Stimulated activated memory B cell treated with anti-CD40 and anti-IgM and Interleukin-4, amounts not matched to agents 10 μg/mL and 1 μg/mL and 100 μg/mL, for 72 hours (primary cell): ENCODE results near the gene S100A1.
A peak's percentile ranks its signal among the peaks of the same experiment; 100 is the strongest.
"Not testable (repeated sequence)": the region's sequence is repeated elsewhere in the genome, so short reads cannot be mapped to it uniquely, and the experiment has no call there.

Experiments
- ATAC-seq: fragments of 150-1000 bp; cut with Tn5 transposase; 2 replicates; pipeline ENCODE4 v1.10.0; 2021
- H3K27ac Mint-ChIP-seq: one replicate; pipeline ENCODE4 v1.8.0; 2022; ENCODE audit warnings: mild to moderate bottlenecking, mixed read lengths
- H3K27me3 Mint-ChIP-seq: one replicate; pipeline ENCODE4 v1.8.0; 2022; ENCODE audit warnings: mixed read lengths
- H3K36me3 Mint-ChIP-seq: one replicate; pipeline ENCODE4 v1.8.0; 2022; ENCODE audit warnings: mixed read lengths
- H3K4me1 Mint-ChIP-seq: one replicate; pipeline ENCODE4 v1.8.0; 2022; ENCODE audit warnings: mixed read lengths
- H3K4me3 Mint-ChIP-seq: one replicate; pipeline ENCODE4 v1.8.0; 2022; ENCODE audit warnings: mild to moderate bottlenecking, moderate library complexity, mixed read lengths
- H3K9me3 Mint-ChIP-seq: one replicate; pipeline ENCODE4 v1.8.0; 2022; ENCODE audit warnings: mixed read lengths

S100A1 gene

DNA sequence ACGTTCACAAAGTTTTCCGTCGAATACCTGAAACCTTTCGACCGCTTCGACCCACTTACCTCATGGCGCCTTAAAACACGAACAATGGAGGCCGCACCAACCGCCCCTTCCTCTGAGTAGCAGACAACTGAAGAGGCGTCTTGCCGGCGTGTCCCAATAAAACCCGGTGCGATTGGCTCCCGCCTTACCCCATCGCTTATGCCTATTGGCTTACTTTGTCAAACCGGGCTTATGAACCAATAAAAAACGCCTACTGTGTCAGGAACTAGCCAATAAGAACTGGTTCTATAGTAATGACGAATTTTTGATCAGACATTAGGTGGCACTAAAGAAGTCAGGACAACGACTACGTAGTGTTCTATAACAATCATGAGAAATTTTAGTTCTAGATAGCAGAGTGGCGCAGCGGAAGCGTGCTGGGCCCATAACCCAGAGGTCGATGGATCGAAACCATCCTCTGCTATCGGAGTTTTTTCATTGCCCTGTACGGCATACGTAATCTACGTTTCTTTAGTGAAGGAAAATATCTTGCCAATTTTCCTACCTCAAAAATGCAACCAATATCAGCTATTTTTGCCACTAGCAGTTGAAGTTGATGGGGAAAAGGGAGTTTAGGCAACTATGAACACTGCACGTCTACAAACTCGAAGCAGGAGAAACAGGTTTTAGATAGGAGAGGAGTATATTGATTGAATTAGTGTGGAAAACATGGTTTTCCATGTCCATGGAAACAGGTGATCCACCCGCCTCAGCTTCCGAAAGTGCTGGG, 42.8 kb downstream of the S100A1 start, which contains the start of gene ILF2:
Gene ILF2 (minus strand): TSS at position 135 of the 769 bp plus-strand sequence. CDS start 71 bp downstream, at position 64.
- H3K27me3 Mint-ChIP-seq = peaks cover 1% of the 10 kb centered on the region
- no peak within 1 kb of the TSS for H3K27ac Mint-ChIP-seq
- no peaks in the 10 kb centered on the region for H3K9me3 Mint-ChIP-seq
- peaks cover 41% of the 10 kb centered on the region for H3K36me3 Mint-ChIP-seq
- H3K4me3 Mint-ChIP-seq = no peak within 1 kb of the TSS
- peak; percentile 99 for ATAC-seq
- H3K4me1 Mint-ChIP-seq = peaks cover 12% of the 10 kb centered on the region

DNA sequence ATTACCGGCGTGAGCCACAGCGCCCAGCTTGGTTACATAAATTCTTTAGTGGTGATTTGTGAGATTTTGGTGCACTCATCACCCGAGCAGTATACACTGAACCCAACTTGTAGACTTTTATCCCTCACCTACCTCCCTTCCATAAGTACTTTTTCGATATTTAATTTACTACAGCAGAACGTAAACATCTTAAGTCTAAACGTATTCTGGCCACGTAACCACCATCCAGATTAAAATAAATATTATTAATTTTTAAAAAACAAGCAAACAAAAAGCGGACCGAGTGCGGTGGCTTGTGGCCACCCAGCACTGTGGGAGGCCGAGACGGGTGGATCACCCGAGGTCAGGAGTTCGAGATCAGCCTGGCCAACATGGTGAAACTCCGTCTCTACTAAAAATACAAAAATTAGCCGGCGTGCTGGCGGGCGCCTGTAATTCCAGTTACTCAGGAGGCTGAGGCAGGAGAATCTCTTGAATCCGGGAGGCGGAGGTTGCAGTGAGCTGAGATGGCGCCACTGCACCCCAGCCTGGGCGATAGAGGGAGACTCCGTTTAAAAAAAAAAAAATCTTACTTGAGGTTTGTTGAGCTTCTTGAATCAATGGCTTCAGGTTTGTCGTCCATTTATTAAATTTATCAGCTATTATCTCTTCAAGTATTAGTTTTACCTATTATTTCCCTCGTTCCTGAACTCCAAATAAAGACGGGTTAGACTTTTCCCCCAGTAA, 43.6 kb downstream of the S100A1 start:
- ATAC-seq = peak; percentile 59
- H3K4me3 Mint-ChIP-seq, H3K27ac Mint-ChIP-seq, H3K27me3 Mint-ChIP-seq, H3K9me3 Mint-ChIP-seq: not testable (repeated sequence)
- H3K36me3 Mint-ChIP-seq = peaks cover 33% of the 10 kb centered on the region
- H3K4me1 Mint-ChIP-seq = peaks cover 12% of the 10 kb centered on the region

DNA sequence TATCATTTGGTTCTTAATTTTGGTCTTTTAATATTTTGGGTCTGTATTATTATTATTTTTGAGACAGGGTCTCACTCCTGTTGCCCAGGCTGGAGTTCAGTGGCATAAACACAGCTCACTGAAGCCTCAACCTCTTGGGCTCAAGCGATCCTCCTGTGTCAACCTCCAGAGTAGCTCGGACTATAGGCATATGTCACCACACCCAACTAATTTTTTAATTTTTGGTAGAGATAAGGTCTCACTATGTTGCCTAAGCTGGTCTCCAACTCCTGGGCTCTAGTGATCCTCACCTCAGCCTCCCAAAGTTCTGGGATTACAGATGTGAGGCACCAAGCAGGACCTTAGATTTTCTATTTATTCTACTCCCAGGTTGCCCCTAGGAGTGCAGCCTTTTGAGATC, 45.3 kb downstream of the S100A1 start:
- Mint-ChIP-seq H3K36me3 (peaks cover 16% of the 10 kb centered on the region), H3K27ac (no peak overlapping the region), H3K27me3 (peaks cover 26% of the 10 kb centered on the region), H3K4me3 (peak overlapping the region; percentile 1), H3K4me1 (peaks cover 19% of the 10 kb centered on the region), H3K9me3 (no peaks in the 10 kb centered on the region)
- no peak for ATAC-seq

DNA sequence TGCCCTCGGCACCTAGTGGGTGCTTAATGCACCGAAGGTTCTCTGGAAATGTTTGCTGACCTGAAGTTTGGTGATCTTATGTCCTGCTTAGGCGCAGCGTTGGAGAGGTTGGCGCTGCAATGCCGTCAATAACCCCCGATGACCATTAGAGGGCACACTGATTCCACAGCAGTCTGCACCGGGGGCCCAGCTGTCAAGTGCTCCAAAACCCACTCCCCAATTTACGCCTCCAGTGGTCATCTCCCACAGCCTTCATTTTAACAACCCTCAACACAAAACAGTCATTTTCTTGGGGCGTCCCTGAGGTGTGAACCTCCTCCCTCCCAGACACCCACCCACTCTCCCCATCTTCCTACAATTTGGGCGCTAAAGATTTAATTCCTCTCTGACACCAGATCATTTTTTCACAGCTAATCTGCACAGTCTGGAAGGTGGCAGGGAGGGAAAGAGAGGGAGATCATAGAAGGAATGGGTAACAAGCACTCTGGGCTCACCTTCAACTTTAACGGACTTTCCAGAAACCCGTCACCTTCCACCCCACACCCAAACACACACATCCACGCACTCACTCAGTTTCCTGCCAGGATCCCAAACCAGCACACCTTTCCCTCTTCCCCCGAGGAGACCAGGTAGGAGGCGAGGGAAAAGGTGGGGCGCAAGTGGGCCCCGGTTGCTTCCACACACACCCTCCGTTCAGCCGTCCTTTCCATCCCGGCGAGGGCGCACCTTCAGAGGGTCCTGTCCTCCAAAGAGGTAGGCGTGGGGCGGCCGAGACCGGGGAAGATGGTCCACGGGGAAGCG, 49.7 kb downstream of the S100A1 start:
- H3K4me1 Mint-ChIP-seq = peaks cover 30% of the 10 kb centered on the region
- H3K27ac Mint-ChIP-seq = peak overlapping the region; percentile 77
- no peaks in the 10 kb centered on the region for H3K9me3 Mint-ChIP-seq
- peaks cover 57% of the 10 kb centered on the region for H3K27me3 Mint-ChIP-seq
- peak overlapping the region; percentile 83 for H3K4me3 Mint-ChIP-seq
- H3K36me3 Mint-ChIP-seq = peaks cover 7% of the 10 kb centered on the region
- ATAC-seq = peak; percentile 59

DNA sequence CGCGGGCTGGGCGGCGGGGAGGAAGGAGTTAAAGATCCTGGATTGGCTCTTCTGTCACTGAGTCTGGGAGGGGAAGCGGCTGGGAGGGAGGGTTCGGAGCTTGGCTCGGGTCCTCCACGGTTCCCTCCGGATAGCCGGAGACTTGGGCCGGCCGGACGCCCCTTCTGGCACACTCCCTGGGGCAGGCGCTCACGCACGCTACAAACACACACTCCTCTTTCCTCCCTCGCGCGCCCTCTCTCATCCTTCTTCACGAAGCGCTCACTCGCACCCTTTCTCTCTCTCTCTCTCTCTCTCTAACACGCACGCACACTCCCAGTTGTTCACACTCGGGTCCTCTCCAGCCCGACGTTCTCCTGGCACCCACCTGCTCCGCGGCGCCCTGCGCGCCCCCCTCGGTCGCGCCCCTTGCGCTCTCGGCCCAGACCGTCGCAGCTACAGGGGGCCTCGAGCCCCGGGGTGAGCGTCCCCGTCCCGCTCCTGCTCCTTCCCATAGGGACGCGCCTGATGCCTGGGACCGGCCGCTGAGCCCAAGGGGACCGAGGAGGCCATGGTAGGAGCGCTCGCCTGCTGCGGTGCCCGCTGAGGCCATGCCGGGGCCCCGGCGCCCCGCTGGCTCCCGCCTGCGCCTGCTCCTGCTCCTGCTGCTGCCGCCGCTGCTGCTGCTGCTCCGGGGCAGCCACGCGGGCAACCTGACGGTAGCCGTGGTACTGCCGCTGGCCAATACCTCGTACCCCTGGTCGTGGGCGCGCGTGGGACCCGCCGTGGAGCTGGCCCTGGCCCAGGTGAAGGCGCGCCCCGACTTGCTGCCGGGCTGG, 50.5 kb downstream of the S100A1 start, which contains the start of gene NPR1:
Gene NPR1 (plus strand): TSS at position 170 of the 818 bp plus-strand sequence. CDS start 421 bp downstream, at position 591.
- Mint-ChIP-seq H3K27ac (peak within 1 kb of the TSS; percentile 77), H3K27me3 (peaks cover 62% of the 10 kb centered on the region), H3K9me3 (no peaks in the 10 kb centered on the region), H3K4me3 (peak within 1 kb of the TSS; percentile 83), H3K36me3 (peaks cover 11% of the 10 kb centered on the region), H3K4me1 (peaks cover 30% of the 10 kb centered on the region)
- ATAC-seq = peak; percentile 59

DNA sequence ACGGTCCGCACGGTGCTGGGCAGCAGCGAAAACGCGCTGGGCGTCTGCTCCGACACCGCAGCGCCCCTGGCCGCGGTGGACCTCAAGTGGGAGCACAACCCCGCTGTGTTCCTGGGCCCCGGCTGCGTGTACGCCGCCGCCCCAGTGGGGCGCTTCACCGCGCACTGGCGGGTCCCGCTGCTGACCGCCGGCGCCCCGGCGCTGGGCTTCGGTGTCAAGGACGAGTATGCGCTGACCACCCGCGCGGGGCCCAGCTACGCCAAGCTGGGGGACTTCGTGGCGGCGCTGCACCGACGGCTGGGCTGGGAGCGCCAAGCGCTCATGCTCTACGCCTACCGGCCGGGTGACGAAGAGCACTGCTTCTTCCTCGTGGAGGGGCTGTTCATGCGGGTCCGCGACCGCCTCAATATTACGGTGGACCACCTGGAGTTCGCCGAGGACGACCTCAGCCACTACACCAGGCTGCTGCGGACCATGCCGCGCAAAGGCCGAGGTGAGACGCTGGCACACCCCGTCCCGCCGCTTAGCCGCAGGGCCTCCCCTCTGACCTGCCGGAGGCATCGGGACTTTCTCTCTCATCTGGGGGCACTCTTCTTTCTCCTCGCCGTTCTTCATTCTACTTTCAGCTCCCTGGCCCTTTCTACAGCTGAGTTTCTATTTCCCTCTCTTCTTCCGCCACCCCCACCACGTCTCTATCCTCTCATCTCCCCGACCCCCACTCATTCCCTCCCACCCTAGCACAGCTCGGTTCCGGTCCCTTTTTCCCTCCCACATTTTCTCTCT, 51.3 kb downstream of the S100A1 start:
- peaks cover 30% of the 10 kb centered on the region for H3K4me1 Mint-ChIP-seq

DNA sequence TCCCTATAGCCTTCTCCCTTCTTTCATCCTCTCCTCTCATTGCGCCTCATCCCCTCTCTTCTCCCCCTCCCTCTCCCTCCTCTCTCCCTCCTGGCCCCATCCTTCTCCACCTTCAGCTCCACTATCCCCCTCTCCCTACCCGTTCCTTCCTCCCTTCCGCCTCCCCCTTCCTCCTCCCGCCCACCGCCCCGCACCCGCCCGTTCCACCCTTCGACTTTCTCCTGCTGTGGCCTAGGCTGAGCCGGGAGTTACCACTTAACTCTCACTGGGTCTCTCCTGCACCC, 51.8 kb downstream of the S100A1 start:
- Mint-ChIP-seq H3K27me3 (peaks cover 71% of the 10 kb centered on the region), H3K27ac (peak overlapping the region; percentile 12), H3K36me3 (peaks cover 15% of the 10 kb centered on the region), H3K9me3 (no peaks in the 10 kb centered on the region), H3K4me3 (peak overlapping the region; percentile 83), H3K4me1 (peaks cover 30% of the 10 kb centered on the region)
- ATAC-seq = no peak

More for the DNA sequence above, 51.3 kb downstream of the S100A1 start:
- Mint-ChIP-seq H3K9me3 (no peaks in the 10 kb centered on the region), H3K4me3 (peak overlapping the region; percentile 83), H3K36me3 (peaks cover 15% of the 10 kb centered on the region), H3K27me3 (peaks cover 69% of the 10 kb centered on the region), H3K27ac (peak overlapping the region; percentile 12)
- peak; percentile 60 for ATAC-seq
